Fibroblast of peridontal ligament (primary cell): Measurements from ENCODE around the gene BLTP3B.
A peak's percentile ranks its signal among the peaks of the same experiment; 100 is the strongest.

Experiments
- DNase-seq: peaks from one replicate; pipeline ENCODE4 v3.0.0-alpha.2; 2010; ENCODE audit errors: extremely low read depth

The BLTP3B gene

DNA sequence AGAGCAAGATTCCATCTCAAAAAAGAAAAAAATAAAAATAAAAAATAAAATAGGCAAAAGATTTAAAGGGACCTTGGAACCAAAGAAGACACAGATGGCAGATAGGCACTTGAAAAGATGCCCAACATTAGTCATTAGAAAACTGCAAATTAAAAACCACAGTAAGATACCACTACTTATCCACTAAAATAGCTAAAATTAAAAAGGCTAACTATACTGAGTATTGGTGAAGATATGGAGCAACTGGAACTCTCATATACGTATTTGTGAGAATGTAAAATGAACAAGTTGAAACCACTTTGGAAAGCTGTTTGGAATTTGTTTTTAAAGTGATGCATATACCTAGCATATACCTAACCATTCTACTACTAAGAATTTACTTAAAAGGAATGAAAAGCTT, 22.3 kb downstream of the BLTP3B start:
- DNase-seq = no peak

- DNase-seq = no peak
These were observed 27.4 kb downstream of the BLTP3B start for GRCh38 chr12:100115291-100115690.

GRCh38 chr12:100114574-100114973, 28.1 kb downstream of the BLTP3B start:
- peak; percentile 52 for DNase-seq

GRCh38 chr12:100110276-100110675, 32.4 kb downstream of the BLTP3B start:
- DNase-seq = no peak

GRCh38 chr12:100106861-100107260, 35.8 kb downstream of the BLTP3B start:
- DNase-seq = no peak

DNA sequence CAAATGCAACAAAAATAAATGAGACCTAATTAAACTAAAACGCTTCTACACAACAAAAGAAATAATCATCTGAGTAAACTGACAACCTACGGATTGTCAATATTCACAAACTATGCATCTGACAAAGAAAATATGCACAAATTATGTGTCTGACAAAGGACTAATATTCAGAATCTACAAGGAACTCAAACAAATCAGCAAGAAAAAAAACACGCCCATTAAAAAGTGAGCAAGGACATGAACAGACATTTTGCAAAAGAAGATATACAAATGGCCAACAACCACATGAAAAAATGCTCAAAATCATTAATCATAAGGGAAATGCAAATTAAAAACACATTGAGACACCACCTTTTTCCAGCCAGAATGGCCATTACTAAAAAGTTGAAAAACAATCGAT, 37.0 kb downstream of the BLTP3B start:
- no peak for DNase-seq

GRCh38 chr12:100101000-100101399, 41.7 kb downstream of the BLTP3B start:
- DNase-seq = no peak
